ENCODE measurements around the gene C6. TPM values are rescaled to one million over a fixed set of nuclear protein-coding genes. Genes with fewer than 3 reads are reported as not detected.
A peak's percentile ranks its signal among the peaks of the same experiment; 100 is the strongest.

The C6 gene
- total and polyA plus RNA-seq, 2 of the 8 experiments (the other 6 are each of a cell fraction or from before 2014, with no cell fraction given), result not detected

GRCh38 chr5:41181691-41182564 is 31.4 kb downstream of the C6 start:
- H3K4ac ChIP-seq (replicated peaks; ENCODE audit: insufficient read length, low read depth, low read length), result no peak overlapping the region
- no peak overlapping the region for H2BK5ac ChIP-seq (ENCODE audit: low read depth, low read length)
- no peak for FAIRE-seq
- CTCF ChIA-PET (ENCODE audit: partially characterized antibody), result interaction anchor here (1.2 kb wide), 1 partner anchor 8 kb away, joined by 3 read pairs; no protein-coding TSS in a partner anchor
- no peaks in the 10 kb centered on the region for H4K20me1 ChIP-seq (replicated peaks in 1 of 2; ENCODE audit: control insufficient read depth in 1 of 2, insufficient read depth in 2 of 2, low read length in 2 of 2)
- no peaks in the 10 kb centered on the region for H3K27me3 ChIP-seq (replicated peaks in 1 of 4; ENCODE audit: control insufficient read depth in 3 of 4, extremely low read depth in 1 of 4, insufficient read depth in 3 of 4, low read length in 3 of 4)
- H4K91ac ChIP-seq (replicated peaks; ENCODE audit: insufficient read length, low read length), result no peak overlapping the region
- H3K79me2 ChIP-seq (ENCODE audit: control insufficient read depth in 1 of 2, insufficient read depth in 2 of 2, low read length in 2 of 2), result no peaks in the 10 kb centered on the region
- H3K14ac ChIP-seq (ENCODE audit: insufficient read length), result no peak overlapping the region
- H2BK20ac ChIP-seq (ENCODE audit: low read length), result no peak overlapping the region
- no peaks in the 10 kb centered on the region for H3K79me1 ChIP-seq (ENCODE audit: low read depth, low read length)
- no peak overlapping the region for H3K9ac ChIP-seq (replicated peaks in 1 of 4; ENCODE audit: extremely low read depth in 1 of 4, low read depth in 3 of 4, low read length in 3 of 4)
- H2BK12ac ChIP-seq (ENCODE audit: low read depth, low read length), result no peak overlapping the region
- no peak overlapping the region for H3K4me2 ChIP-seq (ENCODE audit: insufficient read depth in 1 of 2, low read depth in 2 of 2, low read length in 2 of 2)
- no peaks in the 10 kb centered on the region for H3K23me2 ChIP-seq (ENCODE audit: low read depth, low read length)
- H2AK5ac ChIP-seq (ENCODE audit: low read depth, low read length), result no peak overlapping the region
- POLR2A ChIA-PET (ENCODE audit: partially characterized antibody), result interaction anchor here (1.1 kb wide), 1 partner anchor 54 kb away, joined by 3 read pairs; no protein-coding TSS in a partner anchor
- no peak overlapping the region for H3K56ac ChIP-seq (replicated peaks; ENCODE audit: insufficient read length, low read depth, low read length)
- no peak overlapping the region for H2BK15ac ChIP-seq (ENCODE audit: low read length)
- H3K4me3 ChIP-seq (ENCODE audit: extremely low read depth in 1 of 4, insufficient read depth in 2 of 4, low read depth in 3 of 4, low read length in 4 of 4), result no peak overlapping the region
- H3K27ac ChIP-seq (ENCODE audit: low read depth, low read length), result no peak overlapping the region
- H3K36me3 ChIP-seq (ENCODE audit: control insufficient read depth in 2 of 4, insufficient read depth in 4 of 4, low read length in 3 of 4), result no peaks in the 10 kb centered on the region
- H3K23ac ChIP-seq (ENCODE audit: insufficient read length), result no peak overlapping the region
- no peaks in the 10 kb centered on the region for H3K4me1 ChIP-seq (replicated peaks in 1 of 4; ENCODE audit: control insufficient read depth in 3 of 4, insufficient read depth in 4 of 4, low read length in 3 of 4)
- no peak overlapping the region for H4K8ac ChIP-seq (ENCODE audit: extremely low read depth, insufficient read depth, low read length)
- peak overlapping the region; percentile 87; the same call in 1 of the 2 replicates for H2AFZ ChIP-seq (ENCODE audit: low read length)
- H4K5ac ChIP-seq (ENCODE audit: insufficient read length, low read depth, low read length), result no peak overlapping the region
- H3K18ac ChIP-seq (ENCODE audit: extremely low read depth, low read length), result no peak overlapping the region
- no peak overlapping the region for H2BK120ac ChIP-seq (replicated peaks; ENCODE audit: low read depth, low read length)
- no peaks in the 10 kb centered on the region for H3K9me3 ChIP-seq (ENCODE audit: insufficient read depth in 2 of 2, low read depth in 1 of 2, low read length in 1 of 2)
- WGBS, 2 experiments (ENCODE audit: extremely low coverage in 1 of 2, insufficient coverage in 1 of 2, insufficient read length in 1 of 2, insufficient replicate concordance in 2 of 2, low coverage in 1 of 2, low lambda C conversion rate in 2 of 2, missing lambda C conversion rate in 1 of 2), result 82% methylated on average over 5 of the region's 5 CpGs; no CpG with 5 or more reads in 1 of the 2 experiments
- TF ChIP-seq USF2 (IDR thresholded peaks at IDR 0.05; ENCODE audit: low read length) (no peak), KDM5A (IDR thresholded peaks at IDR 0.05; ENCODE audit: low read length) (no peak), SAP30 (IDR thresholded peaks at IDR 0.05; ENCODE audit: insufficient read depth, insufficient replicate concordance, low read length) (no peak), EGR1 (IDR thresholded peaks at IDR 0.05; ENCODE audit: borderline replicate concordance, low read depth, low read length) (no peak), FOSL1 (IDR thresholded peaks at IDR 0.05; ENCODE audit: insufficient read depth, low read depth, low read length) (no peak), RBBP5 (IDR thresholded peaks at IDR 0.05; ENCODE audit: borderline replicate concordance, low read depth, low read length) (no peak), CHD2 (IDR thresholded peaks at IDR 0.05; ENCODE audit: low read length) (no peak), BRCA1 (IDR thresholded peaks at IDR 0.05; ENCODE audit: low read depth, low read length) (no peak), RFX5 (IDR thresholded peaks at IDR 0.05; ENCODE audit: borderline replicate concordance, low read depth, low read length) (no peak), SRF (IDR thresholded peaks at IDR 0.05; ENCODE audit: low read depth, low read length) (no peak), ASH2L (IDR thresholded peaks at IDR 0.05; ENCODE audit: low read length) (no peak)
- DNase-seq (ENCODE audit: low read depth in 1 of 2, low spot score in 2 of 2), result no peak

All from H1 (cell line).